Tibial nerve (tissue), 4 donors: ENCODE results near the gene IL36A. TPM values are rescaled to one million over a fixed set of nuclear protein-coding genes. Genes with fewer than 3 reads are reported as not detected.

Experiments
- DNase-seq, 2 donors: peaks; one replicate each; pipeline ENCODE4 v3.0.0-alpha.2; 2019; ENCODE audit warnings: low spot score in 2 of 2
- H3K27ac ChIP-seq, 4 donors: fragments of 200-600 bp; sonication (generic) in 3 of 4; one replicate each; pipeline ENCODE4 v1.5.1; 2017 to 2019; ENCODE audit warnings: mild to moderate bottlenecking in 1 of 4
- H3K27me3 ChIP-seq, 2 donors: fragments of 200-600 bp; sonication (generic) in 1 of 2; one replicate each; pipeline versions ENCODE4 v1.5.1 to v1.6.0; 2017 to 2019
- H3K36me3 ChIP-seq, 3 donors: fragments of 200-600 bp; sonication (generic); one replicate each; pipeline ENCODE4 v1.5.1; 2018 to 2019
- H3K4me1 ChIP-seq, 4 donors: fragments of 200-600 bp; sonication (generic) in 3 of 4; one replicate each; pipeline ENCODE4 v1.5.1; 2017 to 2019
- H3K4me3 ChIP-seq, 4 donors: fragments of 200-600 bp; sonication (generic) in 3 of 4; one replicate each; pipeline ENCODE4 v1.5.1; 2017 to 2019; ENCODE audit warnings: mild to moderate bottlenecking in 1 of 4, moderate library complexity in 1 of 4
- H3K9me3 ChIP-seq, 4 donors: fragments of 200-600 bp; sonication (generic) in 3 of 4; one replicate each; pipeline ENCODE4 v1.5.1; 2017 to 2019
- EP300 ChIP-seq, 2 donors: sonication (generic); formaldehyde crosslinking; IDR thresholded peaks; one replicate each; pipeline ENCODE4 v1.6.1; 2017; ENCODE audit warnings: antibody characterized with exemption in 2 of 2, mild to moderate bottlenecking in 1 of 2
- POLR2A ChIP-seq, 2 donors: fragments of 450-650 bp; IDR thresholded peaks; one replicate each; pipeline ENCODE4 v1.6.1; 2017; ENCODE audit warnings: antibody characterized with exemption in 2 of 2, mild to moderate bottlenecking in 2 of 2, moderate library complexity in 2 of 2
- WGBS, 2 donors: methylation state at CpG; one replicate each; pipeline ENCODE4 v1.1.5; 2018; 5-methylcytosine and 5-hydroxymethylcytosine counted together
- total RNA-seq, 4 donors: library from RNA; depleted of rRNA; stranded (reverse); fragments of >200 nt; gene quantifications; one replicate each; pipeline ENCODE4 v1.1.0, GENCODE V29; 2016
- TF ChIP-seq, protein P1 (sequence below), 5 experiments: fragments of 200-600 bp in 3 of 5; fragments of 450-650 bp in 2 of 5; sonication (generic) in 3 of 5; IDR thresholded peaks; one replicate each; pipeline ENCODE4 v1.5.1; 2016 to 2019; ENCODE audit warnings: antibody characterized with exemption in 5 of 5, mild to moderate bottlenecking in 3 of 5, moderate library complexity in 2 of 5

The IL36A gene
- total RNA-seq, 4 donors from 2014 or later, result not detected

DNA sequence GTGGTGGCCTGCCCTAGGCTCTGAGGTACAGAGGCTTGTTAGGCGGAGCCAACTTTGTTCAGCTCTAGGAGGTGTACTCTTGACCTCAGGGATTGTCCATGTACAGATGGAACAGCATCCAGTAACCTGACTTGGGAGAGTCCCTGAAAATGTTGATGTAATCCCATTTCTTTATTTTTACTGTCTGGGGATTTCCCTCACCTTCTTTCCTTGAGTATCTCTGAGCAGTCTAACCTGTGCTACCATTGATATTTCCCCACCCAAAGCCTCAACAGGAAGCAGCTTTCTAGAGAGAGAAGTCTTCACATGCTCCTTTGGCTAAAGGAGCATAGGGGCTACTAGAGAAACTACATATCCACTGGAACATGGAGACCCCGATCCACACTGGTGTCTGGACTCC, 10.4 kb downstream of the IL36A start:
- Histone ChIP-seq H3K4me1 (no peaks in the 10 kb centered on the region), H3K27me3 (no peaks in the 10 kb centered on the region), H3K4me3 (no peak overlapping the region), H3K9me3 (no peaks in the 10 kb centered on the region), H3K36me3 (no peaks in the 10 kb centered on the region), H3K27ac (no peak overlapping the region)
- WGBS, 2 donors, result 79% methylated on average over 2 of the region's 2 CpGs
- TF ChIP-seq POLR2A (IDR thresholded peaks at IDR 0.05), result no peak
- TF ChIP-seq, protein P1, sequence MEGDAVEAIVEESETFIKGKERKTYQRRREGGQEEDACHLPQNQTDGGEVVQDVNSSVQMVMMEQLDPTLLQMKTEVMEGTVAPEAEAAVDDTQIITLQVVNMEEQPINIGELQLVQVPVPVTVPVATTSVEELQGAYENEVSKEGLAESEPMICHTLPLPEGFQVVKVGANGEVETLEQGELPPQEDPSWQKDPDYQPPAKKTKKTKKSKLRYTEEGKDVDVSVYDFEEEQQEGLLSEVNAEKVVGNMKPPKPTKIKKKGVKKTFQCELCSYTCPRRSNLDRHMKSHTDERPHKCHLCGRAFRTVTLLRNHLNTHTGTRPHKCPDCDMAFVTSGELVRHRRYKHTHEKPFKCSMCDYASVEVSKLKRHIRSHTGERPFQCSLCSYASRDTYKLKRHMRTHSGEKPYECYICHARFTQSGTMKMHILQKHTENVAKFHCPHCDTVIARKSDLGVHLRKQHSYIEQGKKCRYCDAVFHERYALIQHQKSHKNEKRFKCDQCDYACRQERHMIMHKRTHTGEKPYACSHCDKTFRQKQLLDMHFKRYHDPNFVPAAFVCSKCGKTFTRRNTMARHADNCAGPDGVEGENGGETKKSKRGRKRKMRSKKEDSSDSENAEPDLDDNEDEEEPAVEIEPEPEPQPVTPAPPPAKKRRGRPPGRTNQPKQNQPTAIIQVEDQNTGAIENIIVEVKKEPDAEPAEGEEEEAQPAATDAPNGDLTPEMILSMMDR (IDR thresholded peaks at IDR 0.05), result no peak
- TF ChIP-seq EP300 (IDR thresholded peaks at IDR 0.05), result no peak
- no peak for DNase-seq

DNA sequence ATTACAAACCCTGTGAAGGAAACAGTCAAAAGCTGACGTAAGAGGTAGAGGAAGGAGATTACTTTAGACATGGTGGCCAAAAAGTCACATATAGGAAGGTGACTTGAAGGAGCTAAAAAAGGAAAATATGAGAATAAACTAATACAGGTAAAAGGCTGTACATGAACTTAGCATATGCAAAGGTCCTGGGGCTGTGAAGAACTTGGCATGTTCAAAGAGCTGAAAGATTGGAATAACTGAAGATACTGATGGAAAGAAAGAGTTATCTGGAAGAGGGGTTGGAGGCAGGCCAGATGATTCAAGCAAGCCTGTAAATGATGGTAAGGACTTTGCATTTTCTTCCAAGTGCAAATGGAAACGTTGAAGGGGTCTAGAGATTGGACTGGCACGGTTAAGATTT, 13.2 kb downstream of the IL36A start:
- TF ChIP-seq, protein P1 (IDR thresholded peaks at IDR 0.05), result no peak
- TF ChIP-seq POLR2A (IDR thresholded peaks at IDR 0.05), result no peak
- TF ChIP-seq EP300 (IDR thresholded peaks at IDR 0.05), result no peak
- Histone ChIP-seq H3K9me3 (no peaks in the 10 kb centered on the region), H3K4me1 (no peaks in the 10 kb centered on the region), H3K4me3 (no peak overlapping the region), H3K27ac (no peak overlapping the region), H3K36me3 (no peaks in the 10 kb centered on the region), H3K27me3 (no peaks in the 10 kb centered on the region)
- WGBS, 2 donors, result 80 to 83% methylated on average over 3 of the region's 3 CpGs
- no peak for DNase-seq

DNA sequence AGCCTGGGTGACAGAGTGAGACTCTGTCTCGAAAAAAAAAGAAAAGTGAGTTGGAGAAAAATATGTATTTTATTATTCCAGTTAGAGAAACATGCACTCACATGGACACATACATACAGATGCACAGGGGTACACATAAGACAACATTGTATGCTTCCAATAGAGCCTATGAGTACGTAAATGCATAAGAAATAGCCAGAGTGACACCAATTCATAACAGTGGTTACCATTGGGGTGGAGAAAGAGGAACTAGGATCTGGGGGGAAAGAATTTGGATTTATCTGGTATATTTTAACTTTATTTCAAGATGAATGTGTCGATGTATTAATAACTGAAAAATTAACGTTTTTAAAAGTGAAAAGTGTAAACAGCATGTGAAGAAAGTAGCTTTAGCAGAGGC, 16.1 kb downstream of the IL36A start:
- Histone ChIP-seq H3K36me3 (no peaks in the 10 kb centered on the region), H3K27me3 (no peaks in the 10 kb centered on the region), H3K4me3 (no peak overlapping the region), H3K4me1 (no peaks in the 10 kb centered on the region), H3K9me3 (no peaks in the 10 kb centered on the region), H3K27ac (no peak overlapping the region)
- 53 to 79% methylated on average over 4 of the region's 4 CpGs for whole genome bisulfite sequencing, 2 donors
- no peak for DNase-seq
- TF ChIP-seq EP300 (IDR thresholded peaks at IDR 0.05), result no peak
- no peak for TF ChIP-seq POLR2A (IDR thresholded peaks at IDR 0.05)
- TF ChIP-seq, protein P1 (IDR thresholded peaks at IDR 0.05), result no peak

DNA sequence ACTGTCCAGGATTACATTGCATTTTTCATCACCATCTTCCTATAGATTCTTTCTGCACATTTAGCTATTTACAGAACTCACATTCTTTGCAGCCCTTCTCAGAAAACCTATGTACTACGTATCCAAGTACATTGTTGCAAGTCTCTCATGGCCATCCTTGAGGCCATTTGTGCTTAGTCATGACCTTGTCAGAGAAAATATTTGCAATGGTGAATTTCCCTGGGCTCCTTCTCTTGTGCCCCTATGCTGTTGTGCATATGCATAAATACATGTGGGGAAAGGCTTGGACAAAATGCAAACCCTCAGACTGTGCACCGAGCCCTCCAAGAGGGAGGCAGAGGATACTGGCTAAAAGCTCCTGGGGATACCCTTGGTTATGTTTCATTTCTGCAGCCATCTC, 19.5 kb downstream of the IL36A start:
- no peaks in the 10 kb centered on the region for H3K27me3 ChIP-seq
- no peak overlapping the region for H3K27ac ChIP-seq
- whole genome bisulfite sequencing, 2 donors, result 90 to 94% methylated on average over 2 of the region's 2 CpGs
- DNase-seq, result no peak
- H3K9me3 ChIP-seq, result no peaks in the 10 kb centered on the region
- TF ChIP-seq EP300 (IDR thresholded peaks at IDR 0.05) (no peak), POLR2A (IDR thresholded peaks at IDR 0.05) (no peak)
- TF ChIP-seq, protein P1 (IDR thresholded peaks at IDR 0.05), result no peak
- H3K4me1 ChIP-seq, result no peaks in the 10 kb centered on the region
- no peak overlapping the region for H3K4me3 ChIP-seq
- H3K36me3 ChIP-seq, result no peaks in the 10 kb centered on the region

DNA sequence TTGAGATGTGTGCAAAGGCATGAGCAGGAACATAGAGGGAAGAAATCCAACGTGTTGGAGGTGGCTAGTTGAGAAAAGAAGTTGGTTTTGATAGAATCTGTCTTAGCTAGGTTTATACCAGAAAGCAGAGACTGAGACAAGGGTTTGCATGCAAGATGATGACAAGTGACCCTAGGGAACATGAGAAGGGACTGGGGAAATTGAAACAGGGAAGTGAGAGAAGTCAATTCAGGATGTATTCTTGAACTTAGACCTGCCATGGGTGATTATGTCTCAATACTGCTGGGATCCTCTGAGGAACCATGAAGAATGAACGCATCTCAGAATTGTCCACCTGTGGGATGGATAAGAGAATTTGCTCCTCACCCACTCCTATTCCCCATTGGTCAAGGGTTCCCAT, 20.5 kb downstream of the IL36A start:
- H3K36me3 ChIP-seq, result no peaks in the 10 kb centered on the region
- no peaks in the 10 kb centered on the region for H3K27me3 ChIP-seq
- DNase-seq, result no peak
- TF ChIP-seq, protein P1 (IDR thresholded peaks at IDR 0.05), result no peak
- TF ChIP-seq POLR2A (IDR thresholded peaks at IDR 0.05), result no peak
- 47 to 60% methylated on average over 2 of the region's 2 CpGs for WGBS, 2 donors
- H3K4me1 ChIP-seq, result no peaks in the 10 kb centered on the region
- no peaks in the 10 kb centered on the region for H3K9me3 ChIP-seq
- no peak overlapping the region for H3K4me3 ChIP-seq
- H3K27ac ChIP-seq, result no peak overlapping the region
